GM19351 (cell line): Measurements from ENCODE around the gene KRTAP22-2.

Experiments
- ATAC-seq: cut with Tn5 transposase; IDR thresholded peaks from one replicate; pipeline ENCODE4 v1.9.1; 2021; ENCODE audit warnings: mild to moderate bottlenecking, moderate library complexity; ENCODE audit not compliant: unreplicated experiment

KRTAP22-2 gene

DNA sequence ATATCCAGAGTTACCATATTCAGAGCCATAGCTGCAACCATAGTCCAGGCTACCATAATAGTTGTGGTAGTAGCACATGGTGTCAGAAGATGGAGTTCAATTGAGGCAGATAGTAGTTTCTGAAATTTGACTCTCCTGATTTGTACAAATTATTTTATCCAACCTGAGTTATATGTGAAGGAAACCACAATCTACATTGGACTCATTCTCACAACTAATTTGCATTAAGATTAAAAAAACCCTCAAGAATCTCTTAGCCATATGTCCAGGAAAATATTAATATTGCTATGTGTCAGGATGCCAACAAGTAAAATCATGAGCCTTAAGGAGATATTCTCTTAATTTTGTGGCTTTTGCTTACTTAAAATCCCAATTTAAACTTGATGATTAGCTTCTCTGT is at the start of gene KRTAP22-2:
Gene KRTAP22-2, minus strand, starts transcription at position 101 of the 400 bp plus-strand sequence.
- no peak for ATAC-seq

DNA sequence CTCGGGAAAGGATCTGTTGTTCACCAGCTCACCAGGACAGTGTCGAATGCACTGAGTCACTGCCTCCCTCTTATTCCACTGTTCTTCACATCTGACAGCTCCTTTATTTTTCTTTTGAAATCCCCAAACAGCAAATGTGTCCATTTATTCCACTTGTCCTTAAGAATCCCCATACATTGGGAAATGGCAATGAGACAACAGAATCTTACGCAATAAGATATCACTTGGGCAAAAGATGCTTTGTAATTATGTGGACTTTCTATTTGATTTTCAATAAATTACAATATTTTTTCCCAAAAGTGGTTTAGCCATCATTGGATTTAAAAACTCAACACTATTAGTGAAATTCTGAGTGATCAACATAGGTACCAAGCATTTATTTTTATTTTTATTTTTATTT is 48.5 kb upstream of the KRTAP22-2 start:
- ATAC-seq = no peak

DNA sequence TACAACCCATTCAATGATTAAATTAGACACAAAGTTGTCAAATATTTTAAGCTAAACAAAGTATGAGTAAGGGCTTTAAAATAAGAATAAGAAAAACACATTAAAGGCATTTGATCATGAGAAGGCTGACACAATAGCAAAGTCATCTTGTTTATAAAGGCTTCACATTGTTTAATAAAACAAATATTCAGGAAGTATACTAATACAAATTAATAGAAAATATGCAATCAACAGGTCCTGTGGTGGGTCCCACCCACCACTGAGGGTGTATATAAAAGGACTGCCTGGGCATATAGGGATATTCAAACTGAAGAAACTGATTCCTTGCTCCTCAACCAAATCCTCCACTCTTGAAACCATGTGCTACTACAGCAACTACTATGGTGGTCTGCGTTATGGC is 44.7 kb upstream of the KRTAP22-2 start, which contains the start of gene KRTAP20-2:
Gene KRTAP20-2, plus strand, starts transcription at position 301 of the 400 bp plus-strand sequence. Its CDS starts 58 bp downstream, at position 359.
- no peak for ATAC-seq

GRCh38 chr21:30629200-30629599 is 39.0 kb upstream of the KRTAP22-2 start:
- no peak for ATAC-seq

DNA sequence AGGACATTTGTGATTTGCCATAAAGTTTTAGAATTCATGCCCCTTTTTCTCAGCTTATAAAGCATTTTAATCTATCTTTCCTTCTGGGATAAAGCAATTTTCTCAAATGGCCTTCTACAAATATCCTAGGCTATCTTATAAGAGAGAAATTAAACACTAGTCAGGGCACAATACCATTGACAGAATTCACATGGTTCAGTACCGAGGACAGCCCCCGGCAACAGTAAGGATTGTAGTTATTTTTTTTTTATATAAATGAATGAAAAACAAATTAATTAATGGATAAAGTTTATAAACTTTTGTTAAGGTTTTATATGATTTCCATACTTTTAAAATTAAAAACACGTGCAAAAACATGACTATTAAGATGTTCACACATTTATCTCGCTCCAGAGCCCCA is 37.9 kb upstream of the KRTAP22-2 start:
- no peak for ATAC-seq

DNA sequence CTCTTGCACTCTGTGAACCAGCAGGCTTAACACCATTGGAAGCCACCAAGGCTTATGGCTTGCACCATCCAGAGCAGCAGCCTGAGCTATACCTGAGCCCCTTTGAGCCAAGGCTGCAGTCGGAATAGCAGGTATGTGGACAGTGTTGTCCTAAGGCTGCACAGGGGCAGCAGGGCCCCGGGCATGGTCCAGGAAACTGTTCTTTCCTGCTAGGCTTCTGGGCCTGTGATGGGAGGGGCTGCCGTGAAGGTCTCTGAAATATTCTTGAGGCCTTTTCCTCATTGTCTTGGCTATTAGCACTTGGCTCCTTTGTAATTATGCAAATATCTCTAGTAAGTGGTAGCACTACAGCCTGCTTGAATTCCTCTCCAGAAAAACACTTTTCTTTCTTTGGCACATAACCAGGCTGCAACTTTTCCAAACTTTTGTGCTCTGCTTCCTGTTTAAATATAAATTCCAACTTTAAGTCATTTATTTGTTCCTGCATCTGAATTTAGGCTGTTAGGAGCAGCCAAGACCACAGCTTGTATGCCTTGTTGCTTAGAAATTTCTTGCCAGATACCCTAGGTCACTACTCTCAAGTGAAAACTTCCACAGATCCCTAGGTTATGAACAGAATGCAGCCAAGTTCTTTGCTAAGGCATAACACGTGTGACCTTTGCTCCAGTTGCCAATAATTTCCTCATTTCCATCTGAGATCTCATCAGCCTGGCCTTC is 35.4 kb upstream of the KRTAP22-2 start:
- no peak for ATAC-seq

GRCh38 chr21:30623362-30623761 is 33.2 kb upstream of the KRTAP22-2 start:
- no peak for ATAC-seq

- ATAC-seq = no peak
Observed at GRCh38 chr21:30620522-30620921, 30.3 kb upstream of the KRTAP22-2 start, which contains the start of gene KRTAP20-4. TSS of gene KRTAP20-4 (plus strand) at chr21:30620627.

DNA sequence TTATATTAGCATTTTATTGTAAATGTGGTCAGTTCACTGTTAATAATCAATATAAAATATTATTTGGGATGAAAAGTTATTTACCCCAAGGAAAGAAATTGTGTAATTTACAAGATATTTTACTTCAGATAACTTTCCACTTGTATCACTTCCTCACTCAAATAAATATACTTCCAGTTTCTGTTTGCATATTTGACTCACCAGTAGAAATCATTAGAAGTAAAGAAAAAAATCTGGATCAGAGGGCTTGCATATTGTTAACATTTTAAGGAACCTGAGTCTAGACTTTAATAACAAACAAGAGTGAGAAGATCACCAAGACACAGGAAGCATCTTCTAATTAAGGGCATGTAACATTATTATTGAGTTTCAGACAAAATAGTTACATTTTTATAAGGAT is 29.9 kb upstream of the KRTAP22-2 start:
- no peak for ATAC-seq

DNA sequence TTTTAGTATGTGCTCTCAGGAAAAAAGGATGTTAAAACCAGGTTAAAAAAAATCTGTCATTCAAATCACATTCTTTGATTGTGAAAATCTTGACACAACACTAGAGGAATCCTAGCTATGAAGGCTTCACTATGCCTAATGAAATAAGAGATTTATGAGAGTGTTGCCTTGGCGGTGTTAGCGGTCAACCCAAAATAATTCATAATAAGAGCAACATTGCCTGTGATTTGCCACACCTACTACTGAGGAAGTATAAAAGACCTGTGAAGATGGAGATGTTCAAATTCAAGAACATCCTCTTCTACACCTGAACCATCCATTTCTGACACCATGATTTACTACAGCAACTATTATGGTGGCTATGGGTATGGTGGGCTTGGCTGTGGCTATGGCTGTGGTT is 25.9 kb upstream of the KRTAP22-2 start, which contains the start of gene KRTAP20-1:
Gene KRTAP20-1, plus strand, starts transcription at position 301 of the 400 bp plus-strand sequence. Its CDS starts 30 bp downstream, at position 331.
- no peak for ATAC-seq

DNA sequence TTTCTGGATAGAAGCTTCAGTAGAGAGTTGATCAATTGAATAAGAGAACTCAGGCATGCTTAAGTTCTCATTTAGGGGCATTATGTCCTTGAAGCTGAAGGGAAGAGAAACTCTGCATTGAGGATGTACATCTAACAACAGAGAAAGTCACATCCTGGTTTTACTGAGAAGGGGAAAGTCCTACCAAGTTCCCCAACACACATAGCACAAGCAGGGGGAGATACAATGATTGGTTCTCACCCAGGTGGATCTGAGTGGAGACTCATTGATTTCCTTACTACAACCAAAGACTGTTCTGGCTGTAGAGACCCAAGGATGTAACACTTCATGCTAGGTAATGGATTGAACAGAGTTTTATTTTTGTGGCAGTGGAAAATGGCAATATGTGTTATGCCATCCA is 25.0 kb upstream of the KRTAP22-2 start:
- no peak for ATAC-seq

- no peak for ATAC-seq
Observed at GRCh38 chr21:30613836-30614235, 23.6 kb upstream of the KRTAP22-2 start, which contains the start of gene KRTAP6-1. TSS of gene KRTAP6-1 (minus strand) at chr21:30613930. CDS start at chr21:30613904, 26 bp downstream.

DNA sequence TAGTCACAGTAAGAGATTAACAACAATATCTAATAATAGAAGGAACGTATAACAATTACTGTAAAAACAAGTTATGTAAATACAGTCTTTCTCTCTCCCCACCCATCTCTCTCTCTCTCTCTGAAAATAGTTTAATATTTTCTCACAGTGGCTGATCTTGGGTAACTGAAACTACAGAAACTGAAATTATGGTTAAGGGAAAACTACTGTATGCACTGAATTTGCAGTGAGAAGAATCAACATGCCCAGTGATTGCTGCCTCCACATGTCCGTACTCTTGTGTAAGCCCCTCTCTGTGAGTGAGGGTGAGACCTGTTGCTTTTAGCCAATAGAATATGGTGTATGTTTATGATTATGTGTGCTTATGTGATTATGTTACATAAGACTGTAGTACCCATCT is 21.9 kb upstream of the KRTAP22-2 start:
- no peak for ATAC-seq

GRCh38 chr21:30605968-30606367 is 15.8 kb upstream of the KRTAP22-2 start:
- ATAC-seq = no peak

DNA sequence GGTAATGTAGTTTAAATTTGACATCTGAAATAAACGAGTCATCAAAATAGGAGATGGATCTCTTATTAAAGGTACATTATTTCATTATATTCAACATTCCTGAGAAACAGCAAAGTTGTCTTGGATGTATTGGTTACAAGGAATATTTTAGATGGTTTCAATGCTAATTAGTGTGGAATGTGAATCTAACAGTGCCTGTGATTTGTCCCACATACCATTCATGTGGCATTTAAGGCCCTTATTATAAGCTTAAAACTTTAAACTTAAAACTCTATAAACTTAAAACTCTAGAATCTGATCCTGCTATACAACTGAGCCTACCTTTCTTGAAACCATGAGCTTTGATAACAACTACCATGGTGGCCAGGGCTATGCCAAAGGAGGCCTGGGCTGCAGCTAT is 10.6 kb upstream of the KRTAP22-2 start, which contains the start of gene KRTAP22-1:
Gene KRTAP22-1, plus strand, starts transcription at position 301 of the 400 bp plus-strand sequence.
- no peak for ATAC-seq

DNA sequence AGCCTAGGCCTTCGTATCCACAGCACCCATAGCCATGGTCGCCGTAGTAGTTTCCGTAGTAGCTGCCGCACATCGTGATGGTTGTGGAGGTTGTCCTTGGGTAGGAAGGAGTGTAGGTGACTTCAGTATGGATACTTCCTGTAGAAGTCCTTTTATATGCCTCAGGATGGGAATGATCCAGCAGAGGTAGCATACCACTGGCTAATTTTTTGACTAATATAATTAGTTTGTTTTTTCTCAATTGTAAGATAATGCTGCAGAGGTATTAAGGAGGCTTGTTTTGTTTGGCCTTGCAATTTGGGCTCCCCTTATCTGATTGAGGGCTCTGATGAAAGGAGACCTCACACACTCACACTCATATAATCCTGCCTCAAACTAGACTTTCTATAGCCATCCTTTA is 8.6 kb upstream of the KRTAP22-2 start, which contains the start of gene KRTAP6-2:
Gene KRTAP6-2, minus strand, starts transcription at position 101 of the 400 bp plus-strand sequence. Its CDS starts 28 bp downstream, at position 73.
- no peak for ATAC-seq

DNA sequence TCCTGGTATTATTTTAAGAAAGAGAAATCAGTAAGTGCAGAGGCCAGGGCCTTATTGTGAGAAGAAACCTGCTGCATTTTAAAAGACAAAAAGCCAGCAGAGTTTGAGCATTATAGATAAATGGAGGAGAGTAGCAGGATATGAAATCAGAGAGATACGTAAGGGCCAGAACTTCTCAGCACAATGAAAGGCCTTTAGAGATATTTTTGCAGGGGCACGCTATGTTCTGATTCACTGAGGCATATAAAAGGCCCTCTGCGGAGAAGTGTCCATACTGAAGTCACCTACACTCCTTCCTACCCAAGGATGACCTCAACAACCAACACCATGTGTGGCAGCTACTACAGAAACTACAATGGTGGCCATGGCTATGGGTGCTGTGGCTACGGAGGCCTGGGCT is 1.9 kb upstream of the KRTAP22-2 start, which contains the start of gene KRTAP6-3:
Gene KRTAP6-3, plus strand, starts transcription at position 301 of the 400 bp plus-strand sequence. Its CDS starts 6 bp downstream, at position 307.
- no peak for ATAC-seq

DNA sequence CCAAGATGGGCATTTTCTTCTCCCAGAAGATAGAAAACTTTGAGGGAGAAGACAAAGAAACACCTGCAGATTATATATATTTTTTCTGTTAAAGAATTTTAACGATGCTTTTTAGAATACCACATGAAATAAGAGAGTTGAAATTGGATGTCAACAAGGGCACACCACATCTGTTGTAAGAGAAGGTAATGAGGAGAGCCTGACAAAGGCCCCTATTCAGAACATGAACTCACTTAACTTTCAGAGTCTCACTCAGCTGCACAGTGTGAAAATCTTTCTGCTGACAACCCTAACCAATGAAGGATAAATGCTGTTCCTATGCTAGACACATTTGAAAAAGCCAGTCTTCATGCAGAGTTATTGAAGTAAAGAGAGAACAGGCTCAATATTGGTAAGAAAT is 7.3 kb downstream of the KRTAP22-2 start:
- no peak for ATAC-seq

- no peak for ATAC-seq
Observed at GRCh38 chr21:30580132-30580531, 10.1 kb downstream of the KRTAP22-2 start.

DNA sequence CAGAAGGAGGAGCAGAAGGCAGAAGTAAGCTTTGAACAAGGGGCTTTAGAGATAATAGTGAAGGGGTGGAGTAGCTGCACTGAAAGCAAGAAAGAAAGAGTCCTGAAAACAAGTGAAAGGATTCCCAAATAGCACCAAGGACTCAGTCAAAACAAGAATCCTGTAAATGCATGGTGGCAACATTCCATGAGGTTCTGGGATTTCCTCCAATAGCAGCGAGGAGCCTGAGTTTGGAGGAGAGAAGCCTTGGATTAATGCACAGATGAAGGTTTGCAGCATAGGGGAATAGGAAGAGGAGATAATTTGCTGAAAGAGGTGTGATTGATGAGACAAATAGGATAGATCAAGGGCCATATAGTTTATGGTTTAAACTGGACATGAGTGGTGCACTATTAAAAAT is 10.9 kb downstream of the KRTAP22-2 start:
- no peak for ATAC-seq

GRCh38 chr21:30577766-30578165 is 12.4 kb downstream of the KRTAP22-2 start:
- no peak for ATAC-seq

DNA sequence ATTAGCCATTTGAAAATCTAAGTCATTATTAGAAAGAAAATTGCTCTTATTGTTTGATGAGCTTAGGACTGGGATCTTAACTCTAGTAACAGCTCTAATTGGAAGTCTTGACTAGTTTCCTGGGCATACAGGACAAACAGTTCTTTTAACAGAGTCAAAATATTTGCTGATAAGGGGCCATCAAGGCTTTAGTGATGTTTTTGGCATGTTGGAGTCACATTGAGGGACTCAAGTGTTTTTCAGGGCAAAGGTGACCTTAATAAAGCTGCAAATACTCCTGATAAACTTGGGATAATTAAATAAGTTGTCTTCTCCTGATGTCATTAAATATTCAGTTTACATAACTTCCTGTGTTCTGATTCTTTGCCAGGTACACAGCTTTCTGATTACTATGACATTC is 22.6 kb downstream of the KRTAP22-2 start:
- ATAC-seq = no peak
